VCaP (cell line): Measurements from ENCODE around the gene TMEM45B.
"Not testable (repeated sequence)": the region's sequence is repeated elsewhere in the genome, so short reads cannot be mapped to it uniquely, and the experiment has no call there.

Source experiments
- H3K27ac ChIP-seq: fragments of 450-650 bp; 2 replicates; pipeline ENCODE4 v1.5.1; 2017
- TF ChIP-seq, protein P1 (sequence below): fragments of 450-650 bp; conservative IDR thresholded peaks from 2 replicates; pipeline ENCODE4 v1.5.1; 2017; ENCODE audit warnings: mild to moderate bottlenecking, moderate library complexity

The TMEM45B gene

DNA sequence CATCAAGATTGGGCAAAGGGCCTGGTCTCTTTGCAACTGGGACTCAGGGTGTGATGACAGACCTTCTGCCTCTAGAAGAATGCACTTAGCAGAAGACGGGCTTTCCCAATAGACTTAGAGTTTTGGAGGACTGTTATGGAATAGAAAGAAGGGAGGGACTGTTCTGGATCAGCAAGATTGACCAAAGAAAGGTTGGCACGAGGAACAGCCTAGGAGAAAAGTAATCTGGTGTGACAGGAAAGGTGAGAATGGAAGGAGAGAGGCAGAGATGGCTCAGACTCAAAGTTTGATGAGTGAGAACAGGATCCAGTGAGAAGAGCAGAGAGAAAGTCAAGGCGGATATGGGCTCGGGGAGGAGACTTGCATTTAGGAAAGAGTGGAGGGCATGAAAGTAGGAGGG, 23.0 kb upstream of the TMEM45B start:
- TF ChIP-seq, protein P1, sequence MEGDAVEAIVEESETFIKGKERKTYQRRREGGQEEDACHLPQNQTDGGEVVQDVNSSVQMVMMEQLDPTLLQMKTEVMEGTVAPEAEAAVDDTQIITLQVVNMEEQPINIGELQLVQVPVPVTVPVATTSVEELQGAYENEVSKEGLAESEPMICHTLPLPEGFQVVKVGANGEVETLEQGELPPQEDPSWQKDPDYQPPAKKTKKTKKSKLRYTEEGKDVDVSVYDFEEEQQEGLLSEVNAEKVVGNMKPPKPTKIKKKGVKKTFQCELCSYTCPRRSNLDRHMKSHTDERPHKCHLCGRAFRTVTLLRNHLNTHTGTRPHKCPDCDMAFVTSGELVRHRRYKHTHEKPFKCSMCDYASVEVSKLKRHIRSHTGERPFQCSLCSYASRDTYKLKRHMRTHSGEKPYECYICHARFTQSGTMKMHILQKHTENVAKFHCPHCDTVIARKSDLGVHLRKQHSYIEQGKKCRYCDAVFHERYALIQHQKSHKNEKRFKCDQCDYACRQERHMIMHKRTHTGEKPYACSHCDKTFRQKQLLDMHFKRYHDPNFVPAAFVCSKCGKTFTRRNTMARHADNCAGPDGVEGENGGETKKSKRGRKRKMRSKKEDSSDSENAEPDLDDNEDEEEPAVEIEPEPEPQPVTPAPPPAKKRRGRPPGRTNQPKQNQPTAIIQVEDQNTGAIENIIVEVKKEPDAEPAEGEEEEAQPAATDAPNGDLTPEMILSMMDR, result no peak
- H3K27ac ChIP-seq, result peak overlapping the region; percentile 44

DNA sequence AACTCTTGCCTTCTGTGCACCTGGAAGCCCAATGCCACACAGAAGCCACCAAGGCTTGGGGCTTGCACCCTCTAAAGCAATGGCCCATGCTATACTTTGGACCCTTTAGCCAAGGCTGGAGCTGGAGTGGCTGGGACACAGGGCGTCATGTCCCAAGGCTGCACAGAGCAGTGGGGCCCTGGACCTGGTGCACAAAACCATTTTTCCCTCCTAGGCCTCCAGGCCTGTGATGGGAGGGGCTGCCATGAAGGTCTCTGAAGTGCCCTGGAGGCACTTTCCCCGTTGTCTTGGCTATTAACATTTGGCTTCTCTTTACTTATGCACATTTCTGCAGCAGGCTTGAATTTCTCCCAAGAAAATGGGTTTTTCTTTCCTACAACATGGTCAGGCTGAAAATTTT, 20.6 kb upstream of the TMEM45B start:
- no peak overlapping the region for H3K27ac ChIP-seq
- TF ChIP-seq, protein P1, result no peak

DNA sequence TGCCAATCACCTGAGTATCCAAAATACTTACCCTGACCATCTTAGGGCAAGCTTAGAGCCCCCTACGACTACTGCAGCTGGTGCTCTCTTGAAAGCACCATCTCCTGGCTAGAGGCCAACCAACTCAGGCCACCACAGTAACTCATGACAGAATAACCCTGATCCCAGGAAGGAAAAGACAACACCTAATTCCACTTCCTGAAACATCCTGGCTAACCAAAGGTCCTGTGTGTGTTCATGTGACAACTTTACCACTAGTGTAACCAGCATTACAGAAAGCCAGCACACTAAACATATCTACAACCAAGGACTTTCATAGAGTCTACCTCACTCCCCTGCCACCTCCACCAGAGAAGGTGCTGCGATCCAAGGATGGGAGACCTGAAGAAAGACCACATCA, 17.4 kb upstream of the TMEM45B start:
- H3K27ac ChIP-seq, result no peak overlapping the region
- TF ChIP-seq, protein P1, result no peak

DNA sequence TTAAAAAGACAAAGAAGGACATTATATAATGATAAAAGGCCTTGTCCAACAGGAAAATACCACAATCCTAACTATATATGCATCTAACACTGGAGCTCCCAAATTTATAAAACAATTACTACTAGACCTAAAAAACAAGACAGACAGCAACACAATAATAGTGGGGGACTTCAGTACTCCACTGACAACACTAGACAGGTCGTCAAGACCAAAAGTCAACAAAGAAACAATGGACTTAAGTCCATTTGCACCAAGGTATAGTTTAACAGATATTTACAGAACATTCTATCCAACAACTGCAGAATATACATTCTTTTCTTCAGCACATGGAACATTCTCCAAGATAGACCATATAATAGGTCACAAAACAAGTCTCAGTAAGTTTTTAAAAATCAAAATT, 15.5 kb upstream of the TMEM45B start:
- H3K27ac ChIP-seq, result not testable (repeated sequence)

DNA sequence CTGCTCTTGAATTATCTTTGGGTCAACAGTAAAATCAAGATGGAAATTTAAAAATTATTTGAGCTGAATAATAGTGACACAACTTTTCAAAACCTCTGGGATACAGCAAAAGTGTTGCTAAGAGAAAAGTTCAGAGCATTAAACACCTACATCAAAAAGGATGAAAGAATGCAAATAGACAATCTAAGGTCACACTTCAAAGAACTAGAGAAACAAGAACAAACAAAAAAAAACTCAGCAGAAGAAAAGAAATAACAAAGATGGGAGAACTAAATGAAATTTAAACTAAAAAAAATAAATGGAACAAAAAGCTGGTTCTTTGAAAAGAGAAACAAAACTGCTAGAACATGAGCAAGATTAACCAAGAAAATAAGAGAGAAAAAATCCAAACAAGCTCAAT, 15.0 kb upstream of the TMEM45B start:
- H3K27ac ChIP-seq, result no peak overlapping the region
- TF ChIP-seq, protein P1, result no peak

DNA sequence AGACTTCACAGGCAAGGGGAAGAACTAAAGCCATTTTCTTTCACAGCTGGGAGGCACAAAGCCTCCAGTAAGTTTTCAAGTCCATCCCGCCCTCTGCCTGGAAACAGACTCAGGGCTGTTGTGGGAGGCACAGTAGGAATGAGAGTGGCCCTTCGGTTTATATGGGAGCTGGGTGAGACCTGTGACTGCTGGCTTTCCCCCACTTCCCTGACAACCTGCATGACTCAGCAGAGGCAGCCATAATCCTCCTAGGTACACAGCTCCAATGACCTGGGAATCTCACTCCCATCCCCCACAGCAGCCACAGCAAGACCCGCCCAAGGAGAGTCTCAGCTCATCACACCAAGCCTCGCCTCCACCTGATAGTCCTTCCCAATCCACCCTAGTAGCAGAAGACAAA, 12.1 kb upstream of the TMEM45B start:
- TF ChIP-seq, protein P1, result no peak
- no peak overlapping the region; the same call in 1 of the 2 replicates for H3K27ac ChIP-seq

DNA sequence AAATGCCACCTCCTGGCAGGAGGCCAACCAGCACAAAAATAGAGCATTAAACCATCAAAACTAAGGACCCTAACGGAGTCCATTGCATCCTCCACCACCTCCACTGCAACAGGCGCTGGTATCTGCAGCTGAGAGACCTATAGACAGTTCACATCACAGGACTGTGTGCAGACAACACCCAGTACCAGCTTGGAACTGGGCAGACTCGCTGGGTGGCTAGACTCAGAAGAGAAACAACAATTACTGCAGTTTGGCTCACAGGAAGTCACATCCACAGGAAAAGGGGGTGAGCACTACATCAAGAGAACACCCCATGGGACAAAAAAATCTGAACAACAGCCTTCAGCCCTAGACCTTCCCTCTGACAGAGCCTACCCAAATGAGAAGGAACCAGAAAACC, 11.6 kb upstream of the TMEM45B start:
- TF ChIP-seq, protein P1, result no peak
- H3K27ac ChIP-seq, result no peak overlapping the region; the same call in 1 of the 2 replicates

DNA sequence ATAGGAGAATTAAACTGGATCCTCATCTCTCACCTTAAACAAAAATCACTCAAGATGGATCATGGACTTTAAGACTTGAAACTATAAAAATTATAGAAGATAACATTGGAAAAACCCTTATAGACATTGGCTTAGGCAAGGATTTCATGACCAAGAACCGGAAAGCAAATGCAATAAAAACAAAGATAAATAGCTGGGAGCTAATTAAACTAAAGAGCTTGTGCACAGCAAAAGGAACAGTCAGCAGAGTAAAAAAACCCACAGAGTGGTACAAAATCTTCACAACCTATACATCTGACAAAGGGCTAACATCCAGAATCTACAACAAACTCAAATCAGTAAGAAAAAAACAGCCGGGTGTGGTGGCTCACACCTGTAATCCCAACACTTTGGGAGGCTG, 7.4 kb upstream of the TMEM45B start:
- H3K27ac ChIP-seq, result peak overlapping the region; percentile 91

DNA sequence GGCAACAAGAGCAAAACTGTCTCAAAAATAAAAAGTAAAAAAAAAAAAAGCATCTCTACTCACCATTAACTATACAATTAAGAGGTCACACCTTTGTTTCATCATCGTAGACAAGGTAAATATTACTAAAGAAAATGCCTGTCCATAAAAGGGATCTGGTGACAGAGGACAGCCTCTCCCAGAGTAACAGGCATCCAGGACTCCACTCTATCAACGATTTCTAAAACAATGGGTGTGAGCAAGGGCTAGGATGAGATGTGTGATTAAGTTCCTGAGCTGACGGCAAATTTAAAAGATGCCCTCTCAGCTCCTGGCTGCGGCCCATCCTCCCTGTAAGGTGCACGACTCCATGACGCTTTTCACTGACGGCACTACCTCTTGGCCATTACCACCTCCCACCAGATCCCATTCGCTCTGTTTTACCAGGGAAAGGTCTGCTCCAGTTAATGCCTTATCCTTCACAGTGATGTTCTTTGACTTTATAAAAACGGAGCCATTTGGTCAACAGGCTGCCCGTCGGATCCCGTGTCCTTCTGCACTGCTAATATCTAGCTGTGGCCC, 2.3 kb upstream of the TMEM45B start:
- TF ChIP-seq, protein P1, result no peak
- no peak overlapping the region for H3K27ac ChIP-seq
